Ovary (tissue), 9 donors: Measurements from ENCODE around the gene DDB1. TPM values are rescaled to one million over a fixed set of nuclear protein-coding genes. Genes with fewer than 3 reads are reported as not detected.
"Not testable (repeated sequence)": the region's sequence is repeated elsewhere in the genome, so short reads cannot be mapped to it uniquely, and the experiment has no call there.

Experiments used
- DNase-seq, 5 donors: peaks; one replicate each; pipeline ENCODE4 v3.0.0-alpha.2; 2019 to 2020
- H3K27ac ChIP-seq, 2 donors: fragments of 200-600 bp; one replicate each; pipeline versions ENCODE4 v1.5.1 to v1.8.0; 2019 to 2022
- H3K27me3 ChIP-seq: fragments of 200-600 bp; one replicate; pipeline ENCODE4 v1.8.0; 2022
- H3K36me3 ChIP-seq: fragments of 200-600 bp; sonication (generic); one replicate; pipeline ENCODE4 v1.5.1; 2019
- H3K4me1 ChIP-seq: one replicate; pipeline ENCODE4 v1.8.1; 2013; ENCODE audit warnings: mild to moderate bottlenecking, moderate library complexity; ENCODE audit not compliant: insufficient read depth
- H3K4me3 ChIP-seq: fragments of 200-600 bp; sonication (generic); one replicate; pipeline ENCODE4 v1.5.1; 2017
- H3K9me3 ChIP-seq, 2 donors: fragments of 200-600 bp in 1 of 2; sonication (generic) in 1 of 2; one replicate each; pipeline versions ENCODE4 v1.5.1 to v1.8.1; 2013 to 2019; ENCODE audit warnings: mild to moderate bottlenecking in 1 of 2, moderate library complexity in 1 of 2
- EP300 ChIP-seq: sonication (generic); formaldehyde crosslinking; IDR thresholded peaks from one replicate; pipeline ENCODE4 v1.6.1; 2017; ENCODE audit warnings: antibody characterized with exemption
- POLR2A ChIP-seq: fragments of 450-650 bp; IDR thresholded peaks from one replicate; pipeline ENCODE4 v1.6.1; 2017; ENCODE audit warnings: antibody characterized with exemption, mild to moderate bottlenecking, moderate library complexity
- WGBS, 3 donors: extraction: QIAGEN DNeasy Blood & Tissue Kit in 1 of 3; methylation state at CpG; one replicate each; pipeline versions ENCODE4 v1.1.5 to v1.1.7; 2013 to 2017; 5-methylcytosine and 5-hydroxymethylcytosine counted together
- intact Hi-C, 4 donors: fragments of 100-400 bp; cut with DNase I; formaldehyde crosslinking; loops; one replicate each; pipeline versions ENCODE4 v1.11.0 to v1.15.1; 2022 to 2023
- polyA plus RNA-seq, 2 donors: library from polyadenylated mRNA; stranded (reverse); fragments of 200-250 nt in 1 of 2; fragments of 350-450 nt in 1 of 2; fragmentation: Illumina TruSeq in 1 of 2; extraction: RNeasy Lipid Tissue Mini Kit (QIAGEN cat#74804) in 1 of 2; gene quantifications; one replicate each; pipeline ENCODE4 v1.2.3, GENCODE V29; 2013 to 2014
- total RNA-seq, 7 donors: library from RNA; depleted of rRNA in 2 of 7; stranded (reverse); fragments of >200 nt in 2 of 7; fragmentation: NEBNext Ultra II Directional in 3 of 7; extraction: Animal tissue kit (Norgen Biotek cat#: 25700) in 3 of 7; gene quantifications; one replicate each; pipeline versions ENCODE4 v1.1.0 to v1.2.4, GENCODE V29; 2016 to 2023
- TF ChIP-seq, protein P1 (sequence below), 3 donors: fragments of 450-650 bp in 2 of 3; fragments of 200-600 bp in 1 of 3; IDR thresholded peaks; one replicate each; pipeline versions ENCODE4 v1.5.1 to v1.8.0; 2016 to 2022; ENCODE audit warnings: antibody characterized with exemption in 3 of 3, mild to moderate bottlenecking in 1 of 3
- donor health status: DM: no; HTN: no; CAD: no; lungs with moderate emphysema.
- donor health status: DM: no; HTN: no; CAD: no.
- donor health status: Bipolar disorder and iron deficiency.
- donor health status: DM: yes; HTN: yes; CAD: no.
- donor health status: DM: no; HTN: no; CAD: no.
- donor health status: DM: yes; HTN: yes; CAD: no.

DDB1 gene
- total and polyA plus RNA-seq, 9 donors: 117 to 270 (median 217) TPM

DNA sequence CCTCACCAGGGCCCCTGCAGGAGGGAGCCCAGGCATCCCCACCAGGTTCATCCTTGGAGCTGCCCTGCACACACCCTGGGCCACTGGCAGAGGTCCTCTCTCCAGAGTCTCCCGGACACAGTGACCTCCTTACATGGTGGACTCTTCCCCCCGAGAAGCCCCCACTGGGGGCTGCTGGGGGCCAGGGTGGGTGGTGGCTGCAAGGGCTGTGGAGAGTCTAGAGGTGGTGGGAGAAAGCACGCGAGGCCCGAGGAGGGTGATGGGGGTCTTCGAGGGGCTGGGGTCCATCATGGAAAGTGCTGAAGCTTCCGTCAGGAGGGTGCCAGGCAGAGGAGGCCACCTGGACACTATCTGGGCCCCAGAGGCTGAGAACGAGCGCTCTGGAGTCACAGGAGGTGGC is 74.4 kb downstream of the DDB1 start:
- 86 to 91% (median 91%) methylated on average over 9 of the region's 9 CpGs for WGBS, 3 donors
- intact Hi-C loops: loop anchor here in 2 of 4 donors (10.0 kb wide), 2 partner anchors 126 to 136 kb away; partner anchors contain the start of gene TMEM216 (in 1 of the 2)
- Histone ChIP-seq H3K9me3 (no peaks in the 10 kb centered on the region), H3K27ac (no peak overlapping the region), H3K4me3 (no peak overlapping the region), H3K36me3 (no peaks in the 10 kb centered on the region), H3K27me3 (no peaks in the 10 kb centered on the region), H3K4me1 (no peaks in the 10 kb centered on the region)
- DNase-seq: no peak
- TF ChIP-seq POLR2A: no peak
- TF ChIP-seq, protein P1, sequence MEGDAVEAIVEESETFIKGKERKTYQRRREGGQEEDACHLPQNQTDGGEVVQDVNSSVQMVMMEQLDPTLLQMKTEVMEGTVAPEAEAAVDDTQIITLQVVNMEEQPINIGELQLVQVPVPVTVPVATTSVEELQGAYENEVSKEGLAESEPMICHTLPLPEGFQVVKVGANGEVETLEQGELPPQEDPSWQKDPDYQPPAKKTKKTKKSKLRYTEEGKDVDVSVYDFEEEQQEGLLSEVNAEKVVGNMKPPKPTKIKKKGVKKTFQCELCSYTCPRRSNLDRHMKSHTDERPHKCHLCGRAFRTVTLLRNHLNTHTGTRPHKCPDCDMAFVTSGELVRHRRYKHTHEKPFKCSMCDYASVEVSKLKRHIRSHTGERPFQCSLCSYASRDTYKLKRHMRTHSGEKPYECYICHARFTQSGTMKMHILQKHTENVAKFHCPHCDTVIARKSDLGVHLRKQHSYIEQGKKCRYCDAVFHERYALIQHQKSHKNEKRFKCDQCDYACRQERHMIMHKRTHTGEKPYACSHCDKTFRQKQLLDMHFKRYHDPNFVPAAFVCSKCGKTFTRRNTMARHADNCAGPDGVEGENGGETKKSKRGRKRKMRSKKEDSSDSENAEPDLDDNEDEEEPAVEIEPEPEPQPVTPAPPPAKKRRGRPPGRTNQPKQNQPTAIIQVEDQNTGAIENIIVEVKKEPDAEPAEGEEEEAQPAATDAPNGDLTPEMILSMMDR (IDR thresholded peaks at IDR 0.05): no peak
- TF ChIP-seq EP300: no peak

DNA sequence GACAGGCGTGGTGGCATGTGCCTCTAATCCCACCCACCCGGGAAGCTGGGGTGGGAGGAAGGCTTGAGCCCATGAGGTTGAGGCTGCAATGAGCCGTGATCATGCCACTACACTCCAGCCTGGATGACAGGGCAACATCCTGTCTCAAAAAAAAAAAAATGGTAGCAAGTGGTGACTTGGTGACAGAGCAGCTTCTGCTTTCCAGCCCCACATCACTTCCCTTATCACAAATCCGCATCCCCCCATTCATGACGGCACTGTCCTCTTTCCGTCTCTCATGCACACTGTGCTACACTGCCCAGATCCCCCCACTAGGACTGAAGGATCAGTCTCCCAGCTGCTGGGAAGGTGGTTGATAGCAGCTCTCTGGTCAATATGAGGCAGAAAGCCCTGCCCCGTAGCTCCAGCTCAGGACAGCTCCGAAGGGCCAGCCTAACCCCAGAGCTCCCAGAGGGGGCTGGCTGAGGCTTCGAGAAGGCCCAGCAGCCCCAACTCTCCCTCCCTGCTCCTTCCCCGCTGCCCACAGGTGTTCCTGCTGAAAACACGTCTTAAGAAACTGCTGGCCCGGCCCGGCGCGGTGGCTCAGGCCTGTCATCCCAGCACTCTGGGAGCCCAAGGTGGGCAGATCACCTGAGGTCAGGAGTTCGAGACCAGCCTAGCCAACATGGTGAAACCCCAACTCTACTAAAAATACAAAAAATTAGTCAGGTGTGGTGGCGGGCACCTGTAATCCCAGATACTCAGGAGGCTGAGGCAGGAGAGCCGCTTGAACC is 76.0 kb downstream of the DDB1 start:
- Histone ChIP-seq H3K27ac (no peak overlapping the region), H3K9me3 (no peaks in the 10 kb centered on the region), H3K4me1 (no peaks in the 10 kb centered on the region), H3K27me3 (no peaks in the 10 kb centered on the region), H3K4me3 (no peak overlapping the region), H3K36me3 (no peaks in the 10 kb centered on the region)
- WGBS, 3 donors: 92 to 96% (median 93%) methylated on average over 18 of the region's 18 CpGs
- TF ChIP-seq EP300: no peak
- TF ChIP-seq POLR2A: no peak
- TF ChIP-seq, protein P1 (IDR thresholded peaks at IDR 0.05): no peak
- intact Hi-C loops: loop anchor here in 2 of 4 donors (10.0 kb wide), 2 partner anchors 128 to 138 kb away; partner anchors contain the start of gene TMEM216 (in 1 of the 2)
- DNase-seq: no peak

DNA sequence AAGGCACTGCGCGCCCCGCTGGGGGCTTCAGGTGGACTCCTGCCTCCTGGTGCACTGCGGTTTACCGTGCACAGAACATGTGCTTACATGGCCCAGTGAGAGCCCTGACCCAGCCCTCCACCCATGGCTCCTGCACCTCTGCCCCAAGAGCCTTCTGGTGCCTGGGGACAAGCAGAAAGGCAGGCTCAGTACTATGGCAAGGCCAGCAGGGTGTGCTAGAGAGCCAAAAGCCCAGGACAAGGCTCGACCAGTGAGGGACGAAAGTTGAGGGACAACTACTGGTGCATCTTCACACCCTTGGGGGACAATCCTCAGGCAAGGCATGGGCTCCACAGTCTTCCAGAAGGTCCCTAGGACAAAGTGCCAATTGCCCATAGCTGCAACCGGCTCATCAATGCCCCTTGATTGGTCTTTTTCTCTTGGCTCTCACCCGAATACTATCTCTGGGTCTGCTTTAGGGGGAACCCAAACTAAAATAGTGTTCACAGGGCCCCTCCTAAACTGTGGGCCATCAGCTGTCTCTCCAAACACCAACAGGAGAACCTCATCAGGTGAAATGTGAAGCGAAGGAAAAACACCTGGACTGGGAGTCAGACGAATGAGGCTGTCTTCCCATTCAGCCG is 78.4 kb downstream of the DDB1 start:
- Histone ChIP-seq H3K4me3 (no peak overlapping the region), H3K27ac (no peak overlapping the region), H3K9me3 (no peaks in the 10 kb centered on the region), H3K27me3 (no peaks in the 10 kb centered on the region), H3K4me1 (peaks cover 2% of the 10 kb centered on the region), H3K36me3 (no peaks in the 10 kb centered on the region)
- intact Hi-C loops: loop anchor here in 2 of 4 donors (10.0 kb wide), 2 partner anchors 130 to 140 kb away; partner anchors contain the start of gene TMEM216 (in 1 of the 2)
- no peak for TF ChIP-seq POLR2A
- no peak for TF ChIP-seq EP300
- TF ChIP-seq, protein P1 (IDR thresholded peaks at IDR 0.05): peak; percentile 58 to 67 (median 59)
- 59 to 65% (median 61%) methylated on average over 12 of the region's 12 CpGs for WGBS, 3 donors
- DNase-seq: peak; percentile 48 to 71 (median 65)

DNA sequence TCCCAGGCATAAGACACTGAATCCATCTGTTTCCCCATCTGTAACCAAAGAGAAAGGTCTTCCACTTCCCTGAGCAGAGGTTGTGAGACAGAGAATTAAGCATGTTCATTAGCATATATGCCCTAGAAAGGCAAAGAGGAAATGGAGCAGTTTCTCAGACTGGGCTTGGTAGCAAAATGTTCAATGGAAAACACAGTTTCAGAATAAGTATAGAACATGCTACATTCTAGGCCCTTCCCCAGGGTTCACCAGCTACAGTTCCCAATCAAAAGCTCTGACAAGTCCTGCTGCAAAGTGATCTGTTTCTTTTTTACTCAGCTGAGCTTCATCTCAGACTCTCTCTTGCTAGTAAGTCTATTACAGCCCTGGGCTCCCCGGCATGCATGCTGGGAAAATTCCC is 80.6 kb downstream of the DDB1 start:
- H3K27me3 ChIP-seq, H3K4me1 ChIP-seq, H3K4me3 ChIP-seq, H3K9me3 ChIP-seq, DNase-seq, H3K36me3 ChIP-seq, H3K27ac ChIP-seq: not testable (repeated sequence)
- 50 to 76% (median 69%) methylated on average over 1 of the region's 1 CpG for WGBS, 3 donors
- intact Hi-C loops: loop anchor here in 2 of 4 donors (10.0 kb wide), 2 partner anchors 132 to 142 kb away; partner anchors contain the start of gene TMEM216 (in 1 of the 2)

DNA sequence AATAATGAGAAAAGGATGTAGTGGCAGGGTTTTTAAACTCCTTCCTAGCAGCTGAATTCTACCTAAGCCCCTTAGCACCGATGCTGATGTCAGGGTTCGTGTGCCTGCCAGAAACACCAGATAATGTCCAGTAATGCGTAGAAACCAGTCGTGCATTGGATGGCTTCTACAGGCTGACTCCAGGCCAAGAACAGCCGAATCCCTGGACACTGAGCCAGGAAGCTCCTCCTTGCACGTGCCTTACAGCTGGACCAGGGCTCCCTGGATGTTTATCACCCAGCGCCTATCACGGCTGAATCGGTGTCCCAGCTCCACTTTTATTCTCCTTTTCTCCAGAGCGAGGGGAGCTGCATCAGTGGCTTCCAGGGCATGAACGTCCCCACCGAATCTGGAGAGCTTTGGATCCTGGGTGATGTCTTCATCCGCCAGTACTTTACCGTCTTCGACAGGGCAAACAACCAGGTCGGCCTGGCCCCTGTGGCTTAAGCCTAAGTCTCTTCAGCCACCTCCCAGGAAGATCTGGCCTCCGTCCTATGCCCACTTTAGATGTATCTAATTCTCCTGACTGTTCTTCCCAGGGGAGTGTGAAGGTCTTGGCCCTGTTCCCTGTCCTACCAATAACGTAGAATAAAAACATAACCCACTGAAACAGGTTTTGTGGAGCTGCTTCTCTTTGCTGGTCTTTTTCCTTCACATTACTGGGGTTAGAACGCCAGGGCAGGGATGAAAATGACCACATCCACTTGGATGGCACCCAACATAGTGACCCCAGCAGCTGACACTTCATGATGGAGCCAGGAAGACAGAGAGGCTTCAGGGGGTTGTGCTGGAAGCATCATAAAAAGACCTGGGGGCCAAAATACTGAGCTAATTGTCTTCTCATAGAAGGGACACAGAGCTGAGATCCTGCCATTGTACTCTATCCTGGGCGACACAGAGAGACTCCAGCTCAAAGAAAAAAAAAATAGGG is 81.8 kb downstream of the DDB1 start:
- 25 to 37% (median 34%) methylated on average over 20 of the region's 20 CpGs for WGBS, 3 donors
- intact Hi-C loops: loop anchor here in 2 of 4 donors (10.0 kb wide), 2 partner anchors 134 to 144 kb away; partner anchors contain the start of gene TMEM216 (in 1 of the 2)
- H3K9me3 ChIP-seq, H3K36me3 ChIP-seq, H3K27me3 ChIP-seq, H3K27ac ChIP-seq, H3K4me3 ChIP-seq, H3K4me1 ChIP-seq: not testable (repeated sequence)
- DNase-seq: peak; percentile 54 to 82 (median 57)
